KMS-11 (cell line): ENCODE results near the gene CCDC51.

ENCODE experiments used
- H2AFZ ChIP-seq: fragments of 200-600 bp; sonication (generic); 2 replicates; pipeline ENCODE4 v1.6.1; 2016; ENCODE audit warnings: antibody characterized with exemption, mixed run types, low read depth
- H3K27ac ChIP-seq: fragments of 200-600 bp; sonication (generic); 2 replicates; pipeline ENCODE4 v1.6.1; 2016; ENCODE audit warnings: mild to moderate bottlenecking, mixed run types
- H3K27me3 ChIP-seq: fragments of 200-600 bp; sonication (generic); 2 replicates; pipeline ENCODE4 v1.6.1; 2017; ENCODE audit warnings: mild to moderate bottlenecking, low read depth, mixed run types, moderate library complexity; ENCODE audit not compliant: insufficient read depth
- H3K36me3 ChIP-seq: fragments of 200-600 bp; sonication (generic); 2 replicates; pipeline ENCODE4 v1.6.1; 2017; ENCODE audit warnings: mild to moderate bottlenecking, mixed run types; ENCODE audit not compliant: insufficient read depth
- H3K4me1 ChIP-seq: fragments of 200-600 bp; sonication (generic); 2 replicates; pipeline ENCODE4 v1.6.1; 2016; ENCODE audit warnings: mild to moderate bottlenecking, low read depth, mixed run types; ENCODE audit not compliant: poor library complexity, severe bottlenecking
- H3K4me2 ChIP-seq: fragments of 200-600 bp; sonication (generic); 2 replicates; pipeline ENCODE4 v1.7.0; 2016; ENCODE audit warnings: mild to moderate bottlenecking, mixed run types
- H3K4me3 ChIP-seq: fragments of 200-600 bp; sonication (generic); IDR thresholded peaks from 2 replicates; pipeline ENCODE4 v1.6.1; 2017; ENCODE audit warnings: low read depth, low read length, mixed read lengths; ENCODE audit not compliant: insufficient read depth
- H3K79me2 ChIP-seq: fragments of 200-600 bp; sonication (generic); 2 replicates; pipeline ENCODE4 v1.6.1; 2016; ENCODE audit warnings: low read depth, mixed run types; ENCODE audit not compliant: insufficient read depth
- H3K9ac ChIP-seq: fragments of 200-600 bp; sonication (generic); 2 replicates; pipeline ENCODE4 v1.6.1; 2016; ENCODE audit warnings: mild to moderate bottlenecking, mixed run types
- H4K20me1 ChIP-seq: fragments of 200-600 bp; sonication (generic); 2 replicates; pipeline ENCODE4 v1.6.1; 2016; ENCODE audit warnings: mild to moderate bottlenecking, mixed run types; ENCODE audit not compliant: insufficient read depth
- CTCF ChIP-seq: fragments of 200-600 bp; sonication (generic); conservative IDR thresholded peaks from 2 replicates; pipeline ENCODE4 v1.6.1; 2017; ENCODE audit warnings: low read depth, mild to moderate bottlenecking, antibody characterized with exemption, low read length, moderate library complexity, mixed read lengths

Gene CCDC51

GRCh38 chr3:48478626-48479555 lies 39.0 kb upstream of the CCDC51 start:
- Histone ChIP-seq H2AFZ (peak overlapping the region; percentile 64), H3K4me1 (peaks cover 36% of the 10 kb centered on the region), H3K4me2 (peak overlapping the region; percentile 40), H3K9ac (peak overlapping the region; percentile 49; the same call in 1 of the 2 replicates), H3K27ac (peak overlapping the region; percentile 74), H3K4me3 (no peak overlapping the region), H4K20me1 (no peaks in the 10 kb centered on the region), H3K79me2 (no peaks in the 10 kb centered on the region), H3K27me3 (no peaks in the 10 kb centered on the region), H3K36me3 (no peaks in the 10 kb centered on the region)
- no peak for TF ChIP-seq CTCF

GRCh38 chr3:48477959-48478520 lies 38.1 kb upstream of the CCDC51 start:
- Histone ChIP-seq H3K79me2 (no peaks in the 10 kb centered on the region), H3K4me1 (peaks cover 44% of the 10 kb centered on the region), H3K27ac (no peak overlapping the region), H4K20me1 (no peaks in the 10 kb centered on the region), H3K36me3 (no peaks in the 10 kb centered on the region), H3K27me3 (no peaks in the 10 kb centered on the region), H3K4me3 (no peak overlapping the region), H3K4me2 (no peak overlapping the region), H3K9ac (no peak overlapping the region), H2AFZ (no peak overlapping the region)
- no peak for TF ChIP-seq CTCF

- no peaks in the 10 kb centered on the region for H3K36me3 ChIP-seq
- no peak overlapping the region for H3K4me2 ChIP-seq
- no peak for TF ChIP-seq CTCF
- no peak overlapping the region for H3K9ac ChIP-seq
- H3K27me3 ChIP-seq = no peaks in the 10 kb centered on the region
- H3K79me2 ChIP-seq = peaks cover 7% of the 10 kb centered on the region; the same call in 1 of the 2 replicates
- no peak overlapping the region for H3K27ac ChIP-seq
- no peak overlapping the region for H3K4me3 ChIP-seq
- no peaks in the 10 kb centered on the region for H4K20me1 ChIP-seq
- H2AFZ ChIP-seq = no peak overlapping the region
- peaks cover 48% of the 10 kb centered on the region for H3K4me1 ChIP-seq
These were observed 36.6 kb upstream of the CCDC51 start for GRCh38 chr3:48476426-48477053.

- H3K79me2 ChIP-seq = peaks cover 14% of the 10 kb centered on the region; the same call in 1 of the 2 replicates
- no peaks in the 10 kb centered on the region for H3K36me3 ChIP-seq
- H3K4me1 ChIP-seq = peaks cover 49% of the 10 kb centered on the region
- no peak overlapping the region for H3K4me3 ChIP-seq
- H3K4me2 ChIP-seq = no peak overlapping the region
- no peak for TF ChIP-seq CTCF
- H4K20me1 ChIP-seq = no peaks in the 10 kb centered on the region
- H3K27ac ChIP-seq = no peak overlapping the region
- no peaks in the 10 kb centered on the region for H3K27me3 ChIP-seq
- H3K9ac ChIP-seq = no peak overlapping the region
- no peak overlapping the region for H2AFZ ChIP-seq
These were observed 35.3 kb upstream of the CCDC51 start for GRCh38 chr3:48475188-48475587.
